SU-DHL-6 (cell line): ENCODE measurements around the gene CDH23.

Source experiments
- H2AFZ ChIP-seq: fragments of 200-600 bp; sonication (generic); 2 replicates; pipeline ENCODE4 v1.6.1; 2014; ENCODE audit warnings: low read depth, mild to moderate bottlenecking, moderate library complexity, mixed read lengths, antibody characterized with exemption, low read length; ENCODE audit not compliant: severe bottlenecking
- H3F3A ChIP-seq: fragments of 200-600 bp; shearing (Covaris generic); 2 replicates; pipeline ENCODE4 v1.6.0; 2016; ENCODE audit warnings: antibody characterized with exemption, mild to moderate bottlenecking; ENCODE audit not compliant: insufficient read depth
- H3K27ac ChIP-seq: fragments of 200-600 bp; sonication (generic); 2 replicates; pipeline ENCODE4 v1.5.1; 2016; ENCODE audit warnings: low read depth, mild to moderate bottlenecking, low read length, moderate library complexity, mixed read lengths
- H3K27me3 ChIP-seq: fragments of 200-600 bp; sonication (generic), shearing (Covaris generic); 2 replicates; pipeline ENCODE4 v1.6.0; 2014; ENCODE audit warnings: mild to moderate bottlenecking, low read length
- H3K36me3 ChIP-seq: fragments of 200-600 bp; sonication (generic); 2 replicates; pipeline ENCODE4 v1.6.1; 2014; ENCODE audit warnings: mild to moderate bottlenecking, low read length, mixed read lengths
- H3K4me2 ChIP-seq: fragments of 300-600, 200-600 bp; shearing (Covaris generic), sonication (generic); 2 replicates; pipeline ENCODE4 v1.6.0; 2014; ENCODE audit warnings: low read length, low read depth, mild to moderate bottlenecking; ENCODE audit not compliant: poor library complexity, severe bottlenecking
- H3K4me3 ChIP-seq: fragments of 200-600 bp; sonication (generic); 2 replicates; pipeline ENCODE4 v1.5.1; 2014; ENCODE audit warnings: antibody characterized with exemption, low read length, mild to moderate bottlenecking, mixed read lengths; ENCODE audit not compliant: insufficient read depth, poor library complexity, severe bottlenecking
- H3K79me2 ChIP-seq: fragments of 200-600 bp; sonication (generic); 2 replicates; pipeline ENCODE4 v1.6.1; 2014; ENCODE audit warnings: mild to moderate bottlenecking, low read length, moderate library complexity; ENCODE audit not compliant: insufficient read depth
- H3K9ac ChIP-seq: fragments of 200-600 bp; sonication (generic); 2 replicates; pipeline ENCODE4 v1.7.0; 2014; ENCODE audit warnings: mild to moderate bottlenecking, low read length
- H3K9me2 ChIP-seq: fragments of 200-600 bp; sonication (generic); replicated peaks from 2 replicates; pipeline ENCODE4 v1.6.1; 2014; ENCODE audit warnings: low read length; ENCODE audit not compliant: insufficient read depth
- H3K9me3 ChIP-seq: fragments of 200-600 bp; sonication (generic); 2 replicates; pipeline ENCODE4 v1.6.1; 2014; ENCODE audit warnings: low read length, mixed read lengths; ENCODE audit not compliant: insufficient read depth
- H4K20me1 ChIP-seq: fragments of 200-600 bp; sonication (generic); 2 replicates; pipeline ENCODE4 v1.6.1; 2014; ENCODE audit warnings: low read depth, mild to moderate bottlenecking, antibody characterized with exemption, low read length, moderate library complexity, mixed read lengths
- EZH2phosphoT487 ChIP-seq: fragments of 200-600 bp; sonication (generic), shearing (Covaris generic); conservative IDR thresholded peaks from 2 replicates; pipeline ENCODE4 v1.6.1; 2018; ENCODE audit warnings: mild to moderate bottlenecking, antibody characterized with exemption, low read length, moderate library complexity, mixed read lengths
- TF ChIP-seq, protein P1 (sequence below): fragments of 200-600 bp; sonication (generic); IDR thresholded peaks from one replicate; pipeline ENCODE4 v1.5.1; 2017; ENCODE audit warnings: antibody characterized with exemption, mild to moderate bottlenecking, low read length, moderate library complexity; ENCODE audit not compliant: insufficient read depth, poor library complexity, severe bottlenecking

Gene CDH23

DNA sequence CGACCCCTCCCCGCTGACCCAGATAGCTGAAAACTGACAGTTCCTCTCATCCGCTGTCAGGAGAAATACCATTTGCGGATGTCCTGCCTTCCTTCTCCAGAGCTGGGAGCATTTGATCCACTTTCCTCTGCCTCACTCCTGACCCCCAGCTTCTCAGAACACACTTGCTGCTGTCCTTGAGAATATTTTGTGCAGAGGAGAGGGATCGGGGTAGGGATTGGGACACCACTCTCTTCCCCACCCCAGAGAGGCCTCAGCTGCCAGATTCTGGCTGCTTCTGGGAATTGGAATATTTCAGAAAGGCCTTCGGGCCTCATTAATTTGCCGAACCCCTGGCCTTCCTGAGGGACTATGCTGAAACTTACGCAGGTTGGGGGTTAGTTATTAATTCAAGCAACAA, 225.9 kb downstream of the CDH23 start:
- Histone ChIP-seq H3K9me3 (no peaks in the 10 kb centered on the region), H3K4me2 (no peak overlapping the region), H4K20me1 (no peaks in the 10 kb centered on the region), H3K9ac (no peak overlapping the region), H3K4me3 (no peak overlapping the region), H3K9me2 (no peaks in the 10 kb centered on the region), H3K36me3 (no peaks in the 10 kb centered on the region), H3F3A (no peaks in the 10 kb centered on the region), H3K27me3 (no peaks in the 10 kb centered on the region), H3K27ac (no peak overlapping the region), H2AFZ (no peak overlapping the region), H3K79me2 (no peaks in the 10 kb centered on the region)
- TF ChIP-seq, protein P1, sequence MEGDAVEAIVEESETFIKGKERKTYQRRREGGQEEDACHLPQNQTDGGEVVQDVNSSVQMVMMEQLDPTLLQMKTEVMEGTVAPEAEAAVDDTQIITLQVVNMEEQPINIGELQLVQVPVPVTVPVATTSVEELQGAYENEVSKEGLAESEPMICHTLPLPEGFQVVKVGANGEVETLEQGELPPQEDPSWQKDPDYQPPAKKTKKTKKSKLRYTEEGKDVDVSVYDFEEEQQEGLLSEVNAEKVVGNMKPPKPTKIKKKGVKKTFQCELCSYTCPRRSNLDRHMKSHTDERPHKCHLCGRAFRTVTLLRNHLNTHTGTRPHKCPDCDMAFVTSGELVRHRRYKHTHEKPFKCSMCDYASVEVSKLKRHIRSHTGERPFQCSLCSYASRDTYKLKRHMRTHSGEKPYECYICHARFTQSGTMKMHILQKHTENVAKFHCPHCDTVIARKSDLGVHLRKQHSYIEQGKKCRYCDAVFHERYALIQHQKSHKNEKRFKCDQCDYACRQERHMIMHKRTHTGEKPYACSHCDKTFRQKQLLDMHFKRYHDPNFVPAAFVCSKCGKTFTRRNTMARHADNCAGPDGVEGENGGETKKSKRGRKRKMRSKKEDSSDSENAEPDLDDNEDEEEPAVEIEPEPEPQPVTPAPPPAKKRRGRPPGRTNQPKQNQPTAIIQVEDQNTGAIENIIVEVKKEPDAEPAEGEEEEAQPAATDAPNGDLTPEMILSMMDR: no peak
- no peak for TF ChIP-seq EZH2phosphoT487

DNA sequence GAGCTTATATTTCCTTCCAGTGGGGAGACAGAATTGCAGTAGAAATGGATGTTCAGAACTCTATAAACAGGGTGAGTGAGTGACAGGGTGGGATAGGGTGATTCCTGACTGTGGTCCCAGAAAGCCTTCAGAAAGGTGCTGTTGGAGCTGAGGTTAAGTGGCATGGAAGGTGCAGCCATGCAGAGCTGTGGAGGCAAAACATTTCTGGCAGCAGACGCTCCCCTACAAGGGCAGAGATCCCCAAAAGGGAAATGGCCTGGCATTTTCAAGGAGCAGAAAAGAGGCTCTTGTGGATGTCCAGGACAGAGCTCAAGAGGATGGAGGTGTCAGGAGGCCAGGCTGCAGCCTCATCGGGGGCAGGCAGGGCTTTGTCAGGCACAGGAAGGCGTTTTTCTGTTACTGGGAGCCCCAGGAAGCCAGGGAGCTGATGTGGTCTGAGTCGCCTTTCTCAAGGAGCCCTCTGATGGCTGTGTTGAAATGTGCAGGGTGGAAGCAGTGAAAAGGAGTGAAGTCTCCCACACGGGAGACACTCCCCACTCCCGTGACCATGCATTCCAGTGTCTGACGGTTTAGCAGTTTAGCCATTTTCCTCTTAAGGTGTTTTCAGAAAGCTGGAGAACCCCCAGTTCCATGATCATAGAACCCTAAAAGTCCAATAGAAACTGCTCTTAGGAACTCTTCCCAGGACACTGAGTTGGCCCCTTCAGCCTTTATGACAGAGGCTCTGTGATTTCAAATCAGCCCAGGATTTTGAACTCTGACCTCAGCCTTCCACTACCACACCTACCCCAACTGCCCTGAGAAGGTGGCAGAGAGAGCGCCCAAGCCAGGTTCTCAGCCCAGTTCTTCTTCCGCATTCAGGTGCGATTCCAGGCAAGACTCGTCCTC, 226.6 kb downstream of the CDH23 start:
- no peak overlapping the region for H3K4me3 ChIP-seq
- no peak overlapping the region for H3K27ac ChIP-seq
- H3K36me3 ChIP-seq: no peaks in the 10 kb centered on the region
- no peaks in the 10 kb centered on the region for H3F3A ChIP-seq
- no peaks in the 10 kb centered on the region for H3K79me2 ChIP-seq
- H3K4me2 ChIP-seq: no peak overlapping the region
- H4K20me1 ChIP-seq: no peaks in the 10 kb centered on the region
- no peaks in the 10 kb centered on the region for H3K27me3 ChIP-seq
- H3K9me2 ChIP-seq: no peaks in the 10 kb centered on the region
- no peak for TF ChIP-seq EZH2phosphoT487
- TF ChIP-seq, protein P1: no peak
- no peak overlapping the region for H3K9ac ChIP-seq
- H3K9me3 ChIP-seq: no peaks in the 10 kb centered on the region
- no peak overlapping the region for H2AFZ ChIP-seq

DNA sequence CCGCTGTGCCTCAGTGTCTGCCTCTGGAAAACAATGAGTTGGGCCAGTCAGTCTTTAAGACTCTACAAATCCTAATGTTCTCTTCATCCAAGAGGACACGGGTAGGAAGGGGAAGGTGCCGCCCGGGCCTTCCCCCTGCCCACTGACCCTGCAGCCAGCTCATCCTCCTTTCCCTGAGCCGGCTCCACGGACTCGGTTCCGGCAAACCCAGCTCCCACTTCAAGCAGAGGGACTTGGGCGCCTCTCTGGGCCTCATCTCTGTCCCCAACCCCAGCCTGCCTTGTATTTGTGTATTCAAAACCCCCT, 227.2 kb downstream of the CDH23 start:
- TF ChIP-seq, protein P1: no peak
- no peak for TF ChIP-seq EZH2phosphoT487
- no peaks in the 10 kb centered on the region for H3K9me2 ChIP-seq
- no peak overlapping the region for H2AFZ ChIP-seq
- no peak overlapping the region for H3K4me2 ChIP-seq
- H3F3A ChIP-seq: no peaks in the 10 kb centered on the region
- no peaks in the 10 kb centered on the region for H3K27me3 ChIP-seq
- H3K4me3 ChIP-seq: no peak overlapping the region
- no peaks in the 10 kb centered on the region for H3K9me3 ChIP-seq
- no peak overlapping the region for H3K27ac ChIP-seq
- no peaks in the 10 kb centered on the region for H3K79me2 ChIP-seq
- no peaks in the 10 kb centered on the region for H3K36me3 ChIP-seq
- H4K20me1 ChIP-seq: no peaks in the 10 kb centered on the region
- H3K9ac ChIP-seq: no peak overlapping the region
